Adipocyte (in vitro differentiated cells): ENCODE measurements around the gene SNX1.
A peak's percentile ranks its signal among the peaks of the same experiment; 100 is the strongest.

Experiments used
- DNase-seq: peaks from one replicate; pipeline ENCODE4 v3.0.0-alpha.2; 2015; ENCODE audit warnings: low read depth
- H3K27me3 ChIP-seq: replicated peaks from 2 replicates; pipeline ENCODE4 v1.7.0; 2013; ENCODE audit warnings: mild to moderate bottlenecking, low read length, moderate library complexity; ENCODE audit not compliant: control insufficient read depth, insufficient read depth
- H3K36me3 ChIP-seq: 2 replicates; pipeline ENCODE4 v1.7.0; 2013; ENCODE audit warnings: low read length, mild to moderate bottlenecking, moderate library complexity; ENCODE audit not compliant: control insufficient read depth, insufficient read depth, severe bottlenecking
- H3K4me1 ChIP-seq: 2 replicates; pipeline ENCODE4 v1.7.0; 2013; ENCODE audit warnings: mild to moderate bottlenecking, low read length, moderate library complexity; ENCODE audit not compliant: control insufficient read depth, insufficient read depth
- H3K4me3 ChIP-seq: 2 replicates; pipeline ENCODE4 v1.7.0; 2013; ENCODE audit warnings: mild to moderate bottlenecking, low read length, moderate library complexity
- H3K9ac ChIP-seq: 2 replicates; pipeline ENCODE4 v1.7.0; 2013; ENCODE audit warnings: mild to moderate bottlenecking, low read length, moderate library complexity
- H3K9me3 ChIP-seq: 2 replicates; pipeline ENCODE4 v1.7.0; 2013; ENCODE audit warnings: mild to moderate bottlenecking, low read length, moderate library complexity; ENCODE audit not compliant: control insufficient read depth

Gene SNX1

GRCh38 chr15:64141798-64142512, 46.2 kb downstream of the SNX1 start:
- H3K4me3 ChIP-seq, result no peak overlapping the region
- H3K9me3 ChIP-seq, result no peaks in the 10 kb centered on the region
- no peak for DNase-seq
- no peak overlapping the region for H3K9ac ChIP-seq
- H3K4me1 ChIP-seq, result no peaks in the 10 kb centered on the region
- H3K27me3 ChIP-seq, result no peaks in the 10 kb centered on the region
- H3K36me3 ChIP-seq, result peaks cover 68% of the 10 kb centered on the region

- no peak for DNase-seq
- peaks cover 54% of the 10 kb centered on the region for H3K36me3 ChIP-seq
- no peaks in the 10 kb centered on the region for H3K9me3 ChIP-seq
- no peak overlapping the region for H3K9ac ChIP-seq
- no peaks in the 10 kb centered on the region for H3K4me1 ChIP-seq
- no peak overlapping the region for H3K4me3 ChIP-seq
- H3K27me3 ChIP-seq, result no peaks in the 10 kb centered on the region
These were observed 47.5 kb downstream of the SNX1 start for GRCh38 chr15:64143276-64143675.

GRCh38 chr15:64144192-64144564, 48.4 kb downstream of the SNX1 start:
- Histone ChIP-seq H3K9ac (no peak overlapping the region), H3K27me3 (no peaks in the 10 kb centered on the region), H3K9me3 (no peaks in the 10 kb centered on the region), H3K4me1 (no peaks in the 10 kb centered on the region), H3K4me3 (no peak overlapping the region), H3K36me3 (peaks cover 47% of the 10 kb centered on the region)
- no peak for DNase-seq

- DNase-seq, result no peak
These were observed 48.9 kb downstream of the SNX1 start for GRCh38 chr15:64144565-64145281.

GRCh38 chr15:64146041-64146440, 50.3 kb downstream of the SNX1 start:
- Histone ChIP-seq H3K4me3 (no peak overlapping the region), H3K4me1 (no peaks in the 10 kb centered on the region), H3K9ac (no peak overlapping the region), H3K9me3 (no peaks in the 10 kb centered on the region), H3K36me3 (peaks cover 43% of the 10 kb centered on the region), H3K27me3 (no peaks in the 10 kb centered on the region)
- DNase-seq, result no peak

More at GRCh38 chr15:64144565-64145281, 48.9 kb downstream of the SNX1 start:
- H3K4me3 ChIP-seq, result no peak overlapping the region
- no peaks in the 10 kb centered on the region for H3K9me3 ChIP-seq
- H3K36me3 ChIP-seq, result peaks cover 47% of the 10 kb centered on the region
- no peak overlapping the region for H3K9ac ChIP-seq
- H3K27me3 ChIP-seq, result no peaks in the 10 kb centered on the region
- H3K4me1 ChIP-seq, result no peaks in the 10 kb centered on the region

- Histone ChIP-seq H3K4me3 (no peak overlapping the region), H3K9me3 (no peaks in the 10 kb centered on the region), H3K36me3 (peaks cover 39% of the 10 kb centered on the region), H3K27me3 (no peaks in the 10 kb centered on the region), H3K4me1 (peaks cover 2% of the 10 kb centered on the region), H3K9ac (no peak overlapping the region)
- peak; percentile 31 for DNase-seq
These were observed 50.7 kb downstream of the SNX1 start for GRCh38 chr15:64146520-64146884.

GRCh38 chr15:64146885-64147681, 51.3 kb downstream of the SNX1 start:
- Histone ChIP-seq H3K36me3 (peaks cover 33% of the 10 kb centered on the region), H3K9ac (no peak overlapping the region)
- DNase-seq, result peak; percentile 33

GRCh38 chr15:64148168-64148567, 52.4 kb downstream of the SNX1 start:
- no peak overlapping the region for H3K9ac ChIP-seq
- peaks cover 6% of the 10 kb centered on the region for H3K4me1 ChIP-seq
- H3K36me3 ChIP-seq, result peaks cover 23% of the 10 kb centered on the region
- H3K27me3 ChIP-seq, result peaks cover 6% of the 10 kb centered on the region
- DNase-seq, result no peak
- no peaks in the 10 kb centered on the region for H3K9me3 ChIP-seq
- H3K4me3 ChIP-seq, result no peak overlapping the region

More at GRCh38 chr15:64146885-64147681, 51.3 kb downstream of the SNX1 start:
- H3K4me1 ChIP-seq, result peaks cover 6% of the 10 kb centered on the region
- no peak overlapping the region for H3K4me3 ChIP-seq
- H3K9me3 ChIP-seq, result no peaks in the 10 kb centered on the region
- no peaks in the 10 kb centered on the region for H3K27me3 ChIP-seq

GRCh38 chr15:64148581-64148980, 52.8 kb downstream of the SNX1 start:
- DNase-seq, result no peak
- Histone ChIP-seq H3K4me1 (peaks cover 8% of the 10 kb centered on the region), H3K27me3 (peaks cover 6% of the 10 kb centered on the region), H3K4me3 (no peak overlapping the region), H3K9me3 (no peaks in the 10 kb centered on the region), H3K36me3 (peaks cover 19% of the 10 kb centered on the region), H3K9ac (no peak overlapping the region)

GRCh38 chr15:64149424-64149823, 53.6 kb downstream of the SNX1 start:
- Histone ChIP-seq H3K27me3 (peaks cover 6% of the 10 kb centered on the region), H3K9me3 (no peaks in the 10 kb centered on the region)
- DNase-seq, result no peak

GRCh38 chr15:64149893-64150578, 54.3 kb downstream of the SNX1 start:
- Histone ChIP-seq H3K9me3 (no peaks in the 10 kb centered on the region), H3K4me3 (no peak overlapping the region), H3K4me1 (peaks cover 8% of the 10 kb centered on the region), H3K36me3 (peaks cover 14% of the 10 kb centered on the region), H3K27me3 (peaks cover 6% of the 10 kb centered on the region), H3K9ac (no peak overlapping the region)
- DNase-seq, result no peak

More at GRCh38 chr15:64149424-64149823, 53.6 kb downstream of the SNX1 start:
- Histone ChIP-seq H3K36me3 (peaks cover 16% of the 10 kb centered on the region), H3K9ac (no peak overlapping the region), H3K4me3 (no peak overlapping the region), H3K4me1 (peaks cover 8% of the 10 kb centered on the region)
